Measurements from ENCODE around the gene PDLIM7. TPM values are rescaled to one million over a fixed set of nuclear protein-coding genes. Genes with fewer than 3 reads are reported as not detected.

Gene PDLIM7
- polyA plus RNA-seq, 1 donor from 2014 or later: 21.0 TPM

DNA sequence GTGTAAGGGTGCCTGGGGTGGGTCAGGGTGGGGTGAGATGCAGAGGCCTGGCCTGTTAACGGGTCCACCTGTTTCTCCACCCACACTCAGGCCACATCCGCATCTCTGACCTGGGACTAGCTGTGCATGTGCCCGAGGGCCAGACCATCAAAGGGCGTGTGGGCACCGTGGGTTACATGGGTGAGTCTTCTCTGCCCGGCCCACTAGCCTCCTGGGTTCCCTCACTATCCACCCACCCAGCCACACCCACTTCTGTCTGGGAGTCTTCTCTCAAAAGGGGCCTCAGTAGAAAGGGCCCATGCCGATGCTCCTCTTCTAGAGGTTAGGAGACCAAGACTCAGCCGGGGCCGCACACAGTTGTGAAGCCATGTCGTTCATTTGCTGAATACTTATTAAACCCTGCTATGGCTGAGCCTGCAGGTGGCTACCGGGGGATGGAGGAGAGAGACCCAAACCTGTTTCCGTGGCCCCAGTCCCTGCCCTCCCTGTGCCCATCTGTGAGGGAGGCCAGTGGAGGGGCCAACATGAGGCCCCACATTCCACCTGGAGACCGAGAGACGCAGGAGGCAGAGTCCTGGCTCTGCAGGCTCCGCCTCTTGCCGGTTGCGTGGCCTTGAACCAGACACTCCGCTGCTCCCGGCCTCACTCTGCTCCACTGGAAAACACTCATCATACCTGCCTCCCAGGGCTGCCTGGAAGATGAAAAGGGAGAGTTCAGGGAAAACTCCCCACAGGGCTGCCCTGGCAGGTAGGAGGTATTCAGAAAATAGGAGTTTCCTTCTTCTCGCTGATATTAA, 62.3 kb downstream of the PDLIM7 start:
- Histone ChIP-seq H3K4me3 (ENCODE audit: low read length) (no peak overlapping the region), H3K79me2 (replicated peaks; ENCODE audit: insufficient read depth, low read length) (no peaks in the 10 kb centered on the region), H3K27ac (ENCODE audit: low read length) (no peak overlapping the region), H3K4me2 (ENCODE audit: low read length) (no peak overlapping the region), H3K9ac (ENCODE audit: low read length) (no peak overlapping the region), H2AFZ (ENCODE audit: low read depth, low read length) (no peak overlapping the region), H3K27me3 (ENCODE audit: insufficient read depth, low read depth, low read length) (no peaks in the 10 kb centered on the region), H3K36me3 (ENCODE audit: insufficient read depth, low read length) (no peaks in the 10 kb centered on the region), H4K20me1 (ENCODE audit: insufficient read depth) (no peaks in the 10 kb centered on the region), H3K9me3 (ENCODE audit: low read length) (no peaks in the 10 kb centered on the region), H3K9me2 (ENCODE audit: insufficient read depth, low read length) (no peaks in the 10 kb centered on the region), H3F3A (ENCODE audit: insufficient read depth, low read length, poor library complexity, severe bottlenecking) (no peaks in the 10 kb centered on the region)
- TF ChIP-seq EP300 (conservative IDR thresholded peaks at IDR 0.05; ENCODE audit: poor library complexity, severe bottlenecking) (no peak), TAF1 (IDR thresholded peaks at IDR 0.05; ENCODE audit: low read depth) (no peak), EZH2 (IDR thresholded peaks at IDR 0.05; ENCODE audit: borderline replicate concordance, insufficient read depth, low read length, poor library complexity, severe bottlenecking) (no peak), SMC3 (conservative IDR thresholded peaks at IDR 0.05; ENCODE audit: poor library complexity) (no peak), RAD21 (conservative IDR thresholded peaks at IDR 0.05) (no peak), CTCF (IDR thresholded peaks at IDR 0.05; ENCODE audit: poor library complexity, severe bottlenecking) (no peak), REST (IDR thresholded peaks at IDR 0.05; ENCODE audit: borderline replicate concordance) (no peak), MXI1 (conservative IDR thresholded peaks at IDR 0.05; ENCODE audit: poor library complexity, severe bottlenecking) (no peak), POLR2AphosphoS5 (IDR thresholded peaks at IDR 0.05) (no peak)

DNA sequence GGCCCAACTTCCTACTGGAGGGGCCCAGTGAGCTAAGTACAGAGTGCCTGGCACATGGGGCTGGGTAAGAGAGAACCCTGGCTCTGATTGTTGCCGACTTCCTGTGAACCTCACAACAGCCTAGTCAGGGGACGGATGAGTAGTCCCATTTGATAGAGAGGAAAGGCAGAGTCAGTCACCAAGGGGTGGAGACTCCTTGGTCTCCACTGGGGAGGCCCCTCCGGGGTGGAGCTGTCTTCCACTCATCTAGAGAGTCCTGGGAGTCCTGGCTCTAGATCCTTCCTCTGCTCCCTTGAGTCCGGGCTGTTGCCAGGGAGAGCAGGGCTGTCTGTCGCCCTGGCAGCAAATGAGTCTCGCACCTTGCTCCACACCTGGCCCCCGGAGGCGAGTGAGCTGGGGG, 63.0 kb downstream of the PDLIM7 start:
- no peak overlapping the region for H3K4me3 ChIP-seq (ENCODE audit: low read length)
- H3K36me3 ChIP-seq (ENCODE audit: insufficient read depth, low read length): no peaks in the 10 kb centered on the region
- no peaks in the 10 kb centered on the region for H3K9me2 ChIP-seq (ENCODE audit: insufficient read depth, low read length)
- no peaks in the 10 kb centered on the region for H3K79me2 ChIP-seq (replicated peaks; ENCODE audit: insufficient read depth, low read length)
- no peaks in the 10 kb centered on the region for H3K9me3 ChIP-seq (ENCODE audit: low read length)
- H2AFZ ChIP-seq (ENCODE audit: low read depth, low read length): no peak overlapping the region
- no peak overlapping the region for H3K27ac ChIP-seq (ENCODE audit: low read length)
- no peaks in the 10 kb centered on the region for H4K20me1 ChIP-seq (ENCODE audit: insufficient read depth)
- no peak overlapping the region for H3K4me2 ChIP-seq (ENCODE audit: low read length)
- no peak for TF ChIP-seq SMC3 (conservative IDR thresholded peaks at IDR 0.05; ENCODE audit: poor library complexity)
- no peak for TF ChIP-seq POLR2AphosphoS5 (IDR thresholded peaks at IDR 0.05)
- no peak for TF ChIP-seq REST (IDR thresholded peaks at IDR 0.05; ENCODE audit: borderline replicate concordance)
- no peak for TF ChIP-seq RAD21 (conservative IDR thresholded peaks at IDR 0.05)
- no peak for TF ChIP-seq CTCF (IDR thresholded peaks at IDR 0.05; ENCODE audit: poor library complexity, severe bottlenecking)
- no peak for TF ChIP-seq EZH2 (IDR thresholded peaks at IDR 0.05; ENCODE audit: borderline replicate concordance, insufficient read depth, low read length, poor library complexity, severe bottlenecking)
- TF ChIP-seq EP300 (conservative IDR thresholded peaks at IDR 0.05; ENCODE audit: poor library complexity, severe bottlenecking): no peak
- TF ChIP-seq MXI1 (conservative IDR thresholded peaks at IDR 0.05; ENCODE audit: poor library complexity, severe bottlenecking): no peak
- no peak overlapping the region for H3K9ac ChIP-seq (ENCODE audit: low read length)
- no peaks in the 10 kb centered on the region for H3K27me3 ChIP-seq (ENCODE audit: insufficient read depth, low read depth, low read length)
- H3F3A ChIP-seq (ENCODE audit: insufficient read depth, low read length, poor library complexity, severe bottlenecking): no peaks in the 10 kb centered on the region

All from neural cell (in vitro differentiated cells).